Liver (tissue), 9 donors: ENCODE results near the gene MDC1. TPM values are rescaled to one million over a fixed set of nuclear protein-coding genes. Genes with fewer than 3 reads are reported as not detected.

Source experiments
- DNase-seq: peaks from one replicate; pipeline ENCODE4 v3.0.0-alpha.2; 2017; ENCODE audit warnings: low spot score
- H3K27ac ChIP-seq, 2 donors: one replicate each; pipeline ENCODE4 v1.7.0; 2013; ENCODE audit warnings: inconsistent platforms in 2 of 2, low read length in 2 of 2, control low read depth in 1 of 2, low read depth in 1 of 2, mild to moderate bottlenecking in 1 of 2
- H3K27me3 ChIP-seq, 4 donors: one replicate each; pipeline versions ENCODE4 v1.6.1 to v1.7.0; 2013; ENCODE audit warnings: low read length in 3 of 4, inconsistent platforms in 1 of 4, mild to moderate bottlenecking in 1 of 4, moderate library complexity in 1 of 4; ENCODE audit not compliant: control insufficient read depth in 4 of 4, insufficient read depth in 4 of 4
- H3K36me3 ChIP-seq, 4 donors: one replicate each; pipeline versions ENCODE4 v1.6.1 to v1.7.0; 2013; ENCODE audit warnings: low read length in 3 of 4, mild to moderate bottlenecking in 3 of 4, low read depth in 1 of 4, moderate library complexity in 1 of 4; ENCODE audit not compliant: control insufficient read depth in 4 of 4, insufficient read depth in 3 of 4
- H3K4me1 ChIP-seq, 4 donors: one replicate each; pipeline versions ENCODE4 v1.6.1 to v1.7.0; 2013; ENCODE audit warnings: low read length in 3 of 4, mild to moderate bottlenecking in 3 of 4, moderate library complexity in 1 of 4; ENCODE audit not compliant: control insufficient read depth in 4 of 4, insufficient read depth in 4 of 4
- H3K4me3 ChIP-seq, 3 donors: one replicate each; pipeline versions ENCODE4 v1.6.1 to v1.7.0; 2013; ENCODE audit warnings: low read length in 3 of 3, control low read depth in 1 of 3, low read depth in 1 of 3, mild to moderate bottlenecking in 1 of 3
- H3K9ac ChIP-seq, 2 donors: one replicate each; pipeline ENCODE4 v1.7.0; 2013; ENCODE audit warnings: low read length in 2 of 2, mild to moderate bottlenecking in 2 of 2, moderate library complexity in 2 of 2, control low read depth in 1 of 2, low read depth in 1 of 2
- H3K9me3 ChIP-seq, 4 donors: one replicate each; pipeline versions ENCODE4 v1.6.1 to v1.7.0; 2013; ENCODE audit warnings: low read length in 3 of 4; ENCODE audit not compliant: control insufficient read depth in 4 of 4
- FOXA1 ChIP-seq: IDR thresholded peaks from 2 replicates; pipeline ENCODE4 v1.6.1; 2016; ENCODE audit warnings: antibody characterized with exemption
- FOXA2 ChIP-seq: IDR thresholded peaks from 2 replicates; pipeline ENCODE4 v1.6.1; 2016; ENCODE audit warnings: antibody characterized with exemption
- GABPA ChIP-seq, 2 donors: IDR thresholded peaks in 1 of 2; conservative IDR thresholded peaks in 1 of 2; 2 replicates each; pipeline ENCODE4 v1.6.1; 2016; ENCODE audit warnings: antibody characterized with exemption in 2 of 2, mild to moderate bottlenecking in 1 of 2, moderate library complexity in 1 of 2
- HNF4G ChIP-seq: IDR thresholded peaks from 2 replicates; pipeline ENCODE4 v1.6.1; 2016; ENCODE audit warnings: antibody characterized with exemption
- JUND ChIP-seq, 2 donors: IDR thresholded peaks; 2 replicates each; pipeline ENCODE4 v1.6.1; 2016; ENCODE audit warnings: antibody characterized with exemption in 2 of 2
- NR2F2 ChIP-seq: IDR thresholded peaks from 2 replicates; pipeline ENCODE4 v1.6.1; 2016; ENCODE audit warnings: antibody characterized with exemption
- RAD21 ChIP-seq, 2 donors: IDR thresholded peaks; 2 replicates each; pipeline ENCODE4 v1.6.1; 2016; ENCODE audit warnings: antibody characterized with exemption in 2 of 2, mild to moderate bottlenecking in 2 of 2
- RXRA ChIP-seq, 2 donors: IDR thresholded peaks; 2 replicates each; pipeline ENCODE4 v1.6.1; 2017 to 2018; ENCODE audit warnings: antibody characterized with exemption in 2 of 2, mild to moderate bottlenecking in 1 of 2
- WGBS: extraction: QIAGEN DNeasy Blood & Tissue Kit; methylation state at CpG from one replicate; pipeline ENCODE4 v1.1.7; 2013; 5-methylcytosine and 5-hydroxymethylcytosine counted together
- polyA plus RNA-seq, 2 donors: library from polyadenylated mRNA; stranded (reverse) in 1 of 2; unstranded in 1 of 2; fragments of 200-250 nt in 1 of 2; fragments of >200 nt in 1 of 2; fragmentation: Nextera tagmentation in 1 of 2; extraction: Ambion mirVana in 1 of 2; gene quantifications; one replicate each; pipeline versions ENCODE4 v1.2.1 to v1.2.3, GENCODE V29; 2013 to 2015
- total RNA-seq, 2 donors: library from RNA; depleted of rRNA; stranded (reverse); fragments of >200 nt; gene quantifications; one replicate each; pipeline ENCODE4 v1.2.3, GENCODE V29; 2014
- TF ChIP-seq, protein P1 (sequence below): IDR thresholded peaks from 2 replicates; pipeline ENCODE4 v1.6.1; 2016; ENCODE audit warnings: antibody characterized with exemption
- TF ChIP-seq, protein P2 (sequence below): fragments of 150-350 bp; IDR thresholded peaks from 2 replicates; pipeline ENCODE4 v1.5.1; 2017; ENCODE audit warnings: improper control_type of control experiment, low read depth, low read length; ENCODE audit not compliant: missing input control
- TF ChIP-seq, protein P3 (sequence below): IDR thresholded peaks from 2 replicates; pipeline ENCODE4 v1.6.1; 2016; ENCODE audit warnings: antibody characterized with exemption
- donor health status: healthy.
- donor health status: healthy.
- donor health status: healthy.
- donor health status: healthy.
- donor health status: healthy.

Gene MDC1
- total and polyA plus RNA-seq, 4 donors = 5.9 to 15.5 (median 8.4) TPM

DNA sequence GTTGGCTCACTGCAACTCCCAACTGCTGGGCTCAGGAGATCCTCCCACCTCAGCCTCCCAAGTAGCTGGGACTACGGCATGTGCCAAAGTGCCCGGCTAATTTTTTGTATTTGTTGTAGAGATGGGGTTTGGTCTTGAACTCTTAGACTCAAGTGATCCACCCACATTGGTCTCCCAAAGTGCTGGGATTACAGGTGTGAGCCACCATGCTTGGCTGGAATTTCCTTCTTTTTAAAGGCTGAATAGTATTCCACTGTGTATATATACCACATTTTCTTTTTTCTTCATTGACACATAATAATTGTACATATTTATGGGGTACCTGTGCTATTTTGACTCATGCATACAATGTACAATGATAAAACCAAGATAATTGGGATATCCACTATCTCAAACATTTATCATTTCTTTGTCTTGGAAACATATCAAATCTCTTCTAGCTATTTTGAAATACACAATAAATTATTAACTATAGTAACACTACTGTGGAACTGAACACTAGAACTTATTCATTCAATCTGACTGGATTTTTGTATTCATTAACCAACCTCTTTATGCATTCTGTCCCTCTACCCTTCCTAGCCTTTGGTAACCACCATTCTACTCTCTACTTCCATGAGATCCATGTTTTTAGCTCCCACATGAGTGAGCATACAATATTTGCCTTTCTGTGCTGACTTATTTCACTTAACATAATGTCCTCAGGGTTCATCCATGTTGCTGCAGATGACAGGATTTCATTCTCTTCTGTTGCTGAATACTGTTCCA lies 7.8 kb downstream of the MDC1 start (continued):
- TF ChIP-seq, protein P1, sequence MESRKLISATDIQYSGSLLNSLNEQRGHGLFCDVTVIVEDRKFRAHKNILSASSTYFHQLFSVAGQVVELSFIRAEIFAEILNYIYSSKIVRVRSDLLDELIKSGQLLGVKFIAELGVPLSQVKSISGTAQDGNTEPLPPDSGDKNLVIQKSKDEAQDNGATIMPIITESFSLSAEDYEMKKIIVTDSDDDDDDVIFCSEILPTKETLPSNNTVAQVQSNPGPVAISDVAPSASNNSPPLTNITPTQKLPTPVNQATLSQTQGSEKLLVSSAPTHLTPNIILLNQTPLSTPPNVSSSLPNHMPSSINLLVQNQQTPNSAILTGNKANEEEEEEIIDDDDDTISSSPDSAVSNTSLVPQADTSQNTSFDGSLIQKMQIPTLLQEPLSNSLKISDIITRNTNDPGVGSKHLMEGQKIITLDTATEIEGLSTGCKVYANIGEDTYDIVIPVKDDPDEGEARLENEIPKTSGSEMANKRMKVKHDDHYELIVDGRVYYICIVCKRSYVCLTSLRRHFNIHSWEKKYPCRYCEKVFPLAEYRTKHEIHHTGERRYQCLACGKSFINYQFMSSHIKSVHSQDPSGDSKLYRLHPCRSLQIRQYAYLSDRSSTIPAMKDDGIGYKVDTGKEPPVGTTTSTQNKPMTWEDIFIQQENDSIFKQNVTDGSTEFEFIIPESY = no peak
- no peak for TF ChIP-seq NR2F2
- TF ChIP-seq, protein P2, sequence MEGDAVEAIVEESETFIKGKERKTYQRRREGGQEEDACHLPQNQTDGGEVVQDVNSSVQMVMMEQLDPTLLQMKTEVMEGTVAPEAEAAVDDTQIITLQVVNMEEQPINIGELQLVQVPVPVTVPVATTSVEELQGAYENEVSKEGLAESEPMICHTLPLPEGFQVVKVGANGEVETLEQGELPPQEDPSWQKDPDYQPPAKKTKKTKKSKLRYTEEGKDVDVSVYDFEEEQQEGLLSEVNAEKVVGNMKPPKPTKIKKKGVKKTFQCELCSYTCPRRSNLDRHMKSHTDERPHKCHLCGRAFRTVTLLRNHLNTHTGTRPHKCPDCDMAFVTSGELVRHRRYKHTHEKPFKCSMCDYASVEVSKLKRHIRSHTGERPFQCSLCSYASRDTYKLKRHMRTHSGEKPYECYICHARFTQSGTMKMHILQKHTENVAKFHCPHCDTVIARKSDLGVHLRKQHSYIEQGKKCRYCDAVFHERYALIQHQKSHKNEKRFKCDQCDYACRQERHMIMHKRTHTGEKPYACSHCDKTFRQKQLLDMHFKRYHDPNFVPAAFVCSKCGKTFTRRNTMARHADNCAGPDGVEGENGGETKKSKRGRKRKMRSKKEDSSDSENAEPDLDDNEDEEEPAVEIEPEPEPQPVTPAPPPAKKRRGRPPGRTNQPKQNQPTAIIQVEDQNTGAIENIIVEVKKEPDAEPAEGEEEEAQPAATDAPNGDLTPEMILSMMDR = no peak
- TF ChIP-seq GABPA (IDR thresholded peaks at IDR 0.05 in 1 of 2, conservative IDR thresholded peaks at IDR 0.05 in 1 of 2) = no peak
- TF ChIP-seq RAD21 (IDR thresholded peaks at IDR 0.05) = peak; percentile 23 to 26
- no peak for TF ChIP-seq FOXA1
- TF ChIP-seq HNF4G = no peak
- TF ChIP-seq RXRA (IDR thresholded peaks at IDR 0.05) = peak; percentile 7 to 59
- peak in 1 of 2 donors; percentile 49 for TF ChIP-seq JUND (IDR thresholded peaks at IDR 0.05)

DNA sequence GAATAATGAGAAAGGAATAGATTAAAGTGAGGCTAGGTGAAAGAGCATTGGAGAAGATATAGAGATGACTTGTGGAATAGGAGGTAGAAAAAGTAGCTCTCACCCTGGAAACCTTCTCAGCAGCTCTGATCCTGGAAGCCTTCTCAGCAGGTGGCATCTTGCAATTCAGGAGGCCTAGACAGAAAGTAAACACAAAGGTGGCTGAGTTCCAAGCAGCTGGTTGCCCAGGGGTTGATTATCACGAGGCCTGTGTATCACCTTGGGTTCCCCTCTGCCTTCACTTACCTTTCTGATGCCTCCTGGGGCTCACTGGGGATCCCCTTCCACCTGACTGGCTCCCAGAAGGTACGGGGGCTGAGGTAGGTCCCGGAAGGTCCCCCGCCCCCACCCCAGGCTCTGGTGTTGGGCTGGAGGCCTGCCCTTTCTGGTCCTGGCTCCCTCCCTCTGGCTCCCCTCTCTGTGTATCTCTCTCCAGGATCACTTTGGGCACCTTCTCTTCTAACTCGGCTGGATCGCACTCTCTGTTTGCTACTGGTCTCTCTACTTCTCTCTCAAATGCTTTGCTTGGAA lies 9.7 kb downstream of the MDC1 start:
- Histone ChIP-seq H3K9ac (no peak overlapping the region), H3K36me3 (peaks cover 3 to 33% (median 15%) of the 10 kb centered on the region in 4 donors), H3K4me3 (no peak overlapping the region), H3K27ac (no peak overlapping the region), H3K4me1 (peaks cover 7 to 36% (median 22%) of the 10 kb centered on the region in 4 donors), H3K9me3 (no peaks in the 10 kb centered on the region), H3K27me3 (no peaks in the 10 kb centered on the region)
- WGBS = 81% methylated on average over 6 of the region's 6 CpGs
- no peak for DNase-seq
- TF ChIP-seq GABPA (IDR thresholded peaks at IDR 0.05 in 1 of 2, conservative IDR thresholded peaks at IDR 0.05 in 1 of 2) (no peak), RXRA (IDR thresholded peaks at IDR 0.05) (no peak), FOXA2 (peak; percentile 44), RAD21 (IDR thresholded peaks at IDR 0.05) (no peak), HNF4G (no peak)
- TF ChIP-seq, protein P1 = no peak
- TF ChIP-seq, protein P3, sequence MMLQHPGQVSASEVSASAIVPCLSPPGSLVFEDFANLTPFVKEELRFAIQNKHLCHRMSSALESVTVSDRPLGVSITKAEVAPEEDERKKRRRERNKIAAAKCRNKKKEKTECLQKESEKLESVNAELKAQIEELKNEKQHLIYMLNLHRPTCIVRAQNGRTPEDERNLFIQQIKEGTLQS = no peak
- TF ChIP-seq, protein P2 = no peak
